Nephron (organoid): ENCODE results near the gene NEK10.

Experiments
- H3K27ac Mint-ChIP-seq, 3 experiments: 2 replicates each; pipeline ENCODE4 v1.8.0; 2020; ENCODE audit warnings: mixed read lengths in 3 of 3, mild to moderate bottlenecking in 2 of 3, moderate library complexity in 1 of 3
- H3K27me3 Mint-ChIP-seq: 2 replicates; pipeline ENCODE4 v1.8.0; 2021; ENCODE audit warnings: low read depth, mild to moderate bottlenecking, moderate library complexity, mixed read lengths
- H3K36me3 Mint-ChIP-seq: 2 replicates; pipeline ENCODE4 v1.8.0; 2020; ENCODE audit warnings: low read depth, mixed read lengths
- H3K4me1 Mint-ChIP-seq: 2 replicates; pipeline ENCODE4 v1.8.0; 2020; ENCODE audit warnings: mixed read lengths
- H3K4me3 Mint-ChIP-seq, 3 experiments: 2 replicates each; pipeline ENCODE4 v1.8.0; 2020; ENCODE audit warnings: mild to moderate bottlenecking in 3 of 3, mixed read lengths in 3 of 3, moderate library complexity in 2 of 3
- H3K9me3 Mint-ChIP-seq: 2 replicates; pipeline ENCODE4 v1.8.0; 2020; ENCODE audit warnings: mixed read lengths
- TF ChIP-seq, protein P1 (sequence below), 3 experiments: fragments of 200-600 bp; sonication (generic); IDR thresholded peaks; one replicate each; pipeline ENCODE4 v1.5.0; 2021; ENCODE audit warnings: antibody characterized with exemption in 3 of 3; ENCODE audit not compliant: unreplicated experiment in 3 of 3

NEK10 gene

DNA sequence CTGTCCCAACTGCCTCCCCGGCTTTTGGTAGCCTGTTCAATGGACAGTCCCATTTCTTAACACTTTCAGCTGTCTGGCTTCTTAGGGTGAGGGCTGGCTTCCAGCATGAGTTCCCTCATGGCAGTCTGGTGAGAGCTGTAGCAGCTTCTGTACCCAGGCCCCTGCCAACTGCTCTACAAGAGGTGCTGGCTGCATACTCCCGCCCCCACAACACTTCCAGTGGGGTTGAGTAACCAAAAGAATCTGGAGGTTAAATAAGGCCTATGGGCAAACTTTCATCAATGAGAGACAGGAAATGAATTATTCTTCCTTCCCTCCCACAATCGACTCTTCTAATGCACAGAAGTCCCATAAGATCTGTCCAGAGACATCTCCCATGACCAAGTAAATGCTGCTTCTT is 145.0 kb downstream of the NEK10 start:
- TF ChIP-seq, protein P1, sequence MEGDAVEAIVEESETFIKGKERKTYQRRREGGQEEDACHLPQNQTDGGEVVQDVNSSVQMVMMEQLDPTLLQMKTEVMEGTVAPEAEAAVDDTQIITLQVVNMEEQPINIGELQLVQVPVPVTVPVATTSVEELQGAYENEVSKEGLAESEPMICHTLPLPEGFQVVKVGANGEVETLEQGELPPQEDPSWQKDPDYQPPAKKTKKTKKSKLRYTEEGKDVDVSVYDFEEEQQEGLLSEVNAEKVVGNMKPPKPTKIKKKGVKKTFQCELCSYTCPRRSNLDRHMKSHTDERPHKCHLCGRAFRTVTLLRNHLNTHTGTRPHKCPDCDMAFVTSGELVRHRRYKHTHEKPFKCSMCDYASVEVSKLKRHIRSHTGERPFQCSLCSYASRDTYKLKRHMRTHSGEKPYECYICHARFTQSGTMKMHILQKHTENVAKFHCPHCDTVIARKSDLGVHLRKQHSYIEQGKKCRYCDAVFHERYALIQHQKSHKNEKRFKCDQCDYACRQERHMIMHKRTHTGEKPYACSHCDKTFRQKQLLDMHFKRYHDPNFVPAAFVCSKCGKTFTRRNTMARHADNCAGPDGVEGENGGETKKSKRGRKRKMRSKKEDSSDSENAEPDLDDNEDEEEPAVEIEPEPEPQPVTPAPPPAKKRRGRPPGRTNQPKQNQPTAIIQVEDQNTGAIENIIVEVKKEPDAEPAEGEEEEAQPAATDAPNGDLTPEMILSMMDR (IDR thresholded peaks at IDR 0.05; ENCODE audit: unreplicated experiment in 3 of 3) = no peak

DNA sequence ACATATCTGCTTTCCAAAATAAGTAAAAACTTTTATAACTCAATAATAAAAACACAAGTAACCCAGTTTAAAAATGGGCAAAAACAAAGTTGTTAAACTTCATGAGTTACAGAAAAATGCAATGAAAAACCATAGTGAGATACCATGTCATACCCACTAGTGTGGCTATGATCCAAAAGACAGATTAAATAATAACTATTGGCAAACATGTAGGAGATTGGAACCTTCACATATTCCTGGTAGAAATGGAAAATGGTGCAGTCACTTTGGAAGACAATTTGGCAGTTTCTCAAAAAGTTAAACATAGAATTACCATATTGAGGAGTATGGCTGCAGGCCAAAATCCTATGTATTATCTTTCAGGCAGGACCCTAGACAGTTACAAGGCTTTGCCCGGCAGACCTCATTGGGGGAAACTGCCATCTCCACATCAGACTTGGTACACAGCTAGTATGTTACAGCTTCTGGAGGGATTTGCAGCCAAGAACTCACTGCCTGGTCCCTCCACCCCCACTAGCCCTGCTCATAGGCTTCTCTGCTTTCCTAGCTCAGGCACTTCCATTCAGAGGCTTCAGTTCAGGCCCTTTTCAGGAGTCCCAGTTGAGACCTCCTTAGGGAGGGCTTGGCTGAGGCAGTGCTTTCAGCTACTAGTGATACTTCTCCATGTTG is 147.8 kb downstream of the NEK10 start:
- Mint-ChIP-seq H3K27me3 (no peaks in the 10 kb centered on the region), H3K27ac (no peak overlapping the region), H3K36me3 (no peaks in the 10 kb centered on the region), H3K9me3 (no peaks in the 10 kb centered on the region), H3K4me3 (no peak overlapping the region), H3K4me1 (no peaks in the 10 kb centered on the region)
- TF ChIP-seq, protein P1 (IDR thresholded peaks at IDR 0.05; ENCODE audit: unreplicated experiment in 3 of 3) = no peak

More for the DNA sequence above, 145.0 kb downstream of the NEK10 start:
- Mint-ChIP-seq H3K9me3 (no peaks in the 10 kb centered on the region), H3K27me3 (no peaks in the 10 kb centered on the region), H3K4me1 (no peaks in the 10 kb centered on the region), H3K36me3 (no peaks in the 10 kb centered on the region), H3K4me3 (no peak overlapping the region), H3K27ac (no peak overlapping the region)

DNA sequence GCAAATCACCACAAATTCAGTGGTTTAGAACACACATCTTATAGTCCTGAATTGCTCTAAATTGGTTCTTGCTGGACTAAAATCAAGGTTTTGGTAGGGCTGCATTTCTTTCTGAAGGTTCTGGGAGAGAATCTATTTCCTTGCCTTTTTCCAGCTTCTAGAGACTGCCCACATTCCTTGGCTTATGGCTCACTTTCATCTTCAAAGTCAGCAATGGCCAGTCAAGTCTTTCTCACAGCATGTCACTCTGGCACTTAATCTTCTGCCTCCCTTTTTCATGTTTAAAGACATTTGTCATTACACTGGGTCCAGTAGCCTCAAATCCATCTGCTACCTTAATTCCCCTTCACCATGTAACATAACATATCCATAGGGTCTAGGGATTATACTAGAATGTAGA is 149.0 kb downstream of the NEK10 start:
- Mint-ChIP-seq H3K9me3 (no peaks in the 10 kb centered on the region), H3K4me1 (no peaks in the 10 kb centered on the region), H3K4me3 (no peak overlapping the region), H3K36me3 (no peaks in the 10 kb centered on the region), H3K27me3 (no peaks in the 10 kb centered on the region), H3K27ac (no peak overlapping the region)
- TF ChIP-seq, protein P1 (IDR thresholded peaks at IDR 0.05; ENCODE audit: unreplicated experiment in 3 of 3) = no peak

DNA sequence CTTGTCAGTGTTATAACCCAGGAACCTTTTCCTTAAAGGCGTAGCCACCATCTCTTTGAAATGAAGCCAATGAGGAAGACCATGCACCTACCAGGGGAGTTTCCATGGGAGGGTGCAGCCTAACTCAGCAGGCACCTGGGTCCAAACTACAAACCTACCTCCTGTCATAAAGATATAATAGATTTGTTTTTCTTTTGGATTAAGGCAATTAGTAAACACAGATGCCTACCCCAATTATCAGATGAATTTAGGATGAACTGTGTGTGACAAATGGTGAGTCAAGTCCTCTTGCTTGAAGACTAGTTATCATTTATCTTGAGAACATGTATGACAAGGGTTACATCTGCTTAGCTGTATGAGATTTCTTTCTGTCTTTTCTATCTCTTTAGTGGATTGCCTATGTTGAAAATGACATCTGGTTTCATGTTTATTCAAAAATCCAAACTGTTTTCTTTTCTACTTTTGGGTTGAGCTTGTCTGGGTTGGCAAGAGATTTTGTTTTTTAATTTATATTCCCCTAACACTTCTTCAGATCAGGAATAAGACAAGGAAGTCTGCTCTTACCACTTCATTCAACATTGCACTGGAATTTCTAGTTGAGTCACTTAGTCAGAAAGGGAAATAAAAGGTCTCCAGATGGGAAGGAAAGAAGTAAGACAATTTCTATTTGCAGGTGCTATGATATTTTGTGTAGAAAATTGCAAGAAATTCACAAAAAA is 149.9 kb downstream of the NEK10 start:
- Mint-ChIP-seq H3K27me3 (no peaks in the 10 kb centered on the region), H3K9me3 (no peaks in the 10 kb centered on the region), H3K27ac (no peak overlapping the region), H3K4me3 (no peak overlapping the region), H3K36me3 (no peaks in the 10 kb centered on the region), H3K4me1 (no peaks in the 10 kb centered on the region)
- TF ChIP-seq, protein P1 (IDR thresholded peaks at IDR 0.05; ENCODE audit: unreplicated experiment in 3 of 3) = no peak

DNA sequence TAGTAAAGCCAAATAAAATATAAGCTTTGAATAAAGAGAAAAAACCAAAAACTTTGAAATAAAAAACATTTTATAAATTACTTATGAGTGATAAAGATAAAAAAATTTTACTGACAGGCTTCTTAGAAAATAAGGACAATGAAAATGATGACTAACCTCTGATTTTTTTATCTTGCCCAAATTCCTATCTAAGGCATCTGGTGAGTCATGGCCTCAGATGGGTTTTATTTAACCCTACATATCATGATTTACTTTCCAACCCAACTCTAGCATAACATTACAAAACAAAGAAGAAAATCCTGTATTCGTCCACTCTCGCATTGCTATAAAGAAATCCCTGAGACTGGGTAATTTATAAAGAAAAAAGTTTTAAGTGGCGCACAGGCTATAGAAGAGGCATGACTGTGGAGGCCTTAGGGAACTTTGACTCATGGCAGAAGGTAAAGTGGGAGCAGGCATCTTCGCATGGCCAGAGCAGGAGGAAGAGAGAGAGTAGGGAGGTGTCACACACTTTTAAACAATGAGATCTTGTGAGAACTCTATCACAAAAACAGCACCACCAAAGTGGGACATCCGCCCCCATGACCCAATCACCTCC is 152.1 kb downstream of the NEK10 start:
- H3K4me3 Mint-ChIP-seq = no peak overlapping the region
- H3K9me3 Mint-ChIP-seq = no peaks in the 10 kb centered on the region
- H3K27ac Mint-ChIP-seq = no peak overlapping the region
- H3K4me1 Mint-ChIP-seq = no peaks in the 10 kb centered on the region
- no peaks in the 10 kb centered on the region for H3K27me3 Mint-ChIP-seq
- TF ChIP-seq, protein P1 (IDR thresholded peaks at IDR 0.05; ENCODE audit: unreplicated experiment in 3 of 3) = no peak
- no peaks in the 10 kb centered on the region for H3K36me3 Mint-ChIP-seq
